GM20431 (cell line): ENCODE measurements around the gene CAPN10.

Source experiments
- in situ Hi-C: fragments of 300-500 bp; cut with MseI, MboI; formaldehyde crosslinking; loops from one replicate; pipeline ENCODE4 v1.15.0; 2020; ENCODE audit warnings: low sequenced_read_pairs; ENCODE audit not compliant: unreplicated experiment

The CAPN10 gene

DNA sequence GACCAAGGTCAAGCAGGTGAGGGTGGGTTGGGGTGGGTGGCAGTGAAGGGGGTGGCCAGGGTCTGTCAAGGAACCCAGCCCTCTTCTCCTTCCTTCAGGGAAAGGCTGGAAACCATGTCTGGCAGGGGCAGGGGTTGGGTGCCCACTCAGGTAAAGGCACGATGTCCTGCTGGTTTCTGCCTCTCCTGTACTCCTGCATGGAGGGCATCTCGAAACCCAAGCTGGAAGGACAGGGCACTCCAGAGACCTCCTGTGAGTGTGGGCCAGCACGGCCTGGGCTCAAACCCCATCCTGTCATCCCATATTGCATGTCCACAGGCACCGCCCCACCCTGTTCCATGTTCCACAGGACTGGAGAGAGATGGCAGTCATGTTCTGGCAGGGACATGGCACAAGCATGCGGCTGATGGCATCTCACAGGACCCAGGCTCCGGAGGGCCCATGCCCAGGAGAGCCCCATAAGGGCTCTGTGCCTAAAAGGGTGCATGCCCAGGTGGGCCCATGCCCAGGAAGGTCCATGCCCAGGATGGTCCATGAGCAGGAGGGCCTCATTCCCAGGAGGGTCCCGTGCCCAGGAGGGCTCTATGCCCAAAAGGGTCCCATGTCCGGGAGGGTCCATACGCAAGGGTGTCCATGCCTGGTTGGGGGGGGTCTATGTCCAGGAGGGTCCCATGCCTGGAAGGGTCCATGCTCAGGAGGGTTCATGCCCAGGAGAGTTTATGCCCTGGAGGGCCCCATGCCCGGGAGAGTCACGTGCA lies 45.2 kb downstream of the CAPN10 start:
- in situ Hi-C loops: no loop called here

DNA sequence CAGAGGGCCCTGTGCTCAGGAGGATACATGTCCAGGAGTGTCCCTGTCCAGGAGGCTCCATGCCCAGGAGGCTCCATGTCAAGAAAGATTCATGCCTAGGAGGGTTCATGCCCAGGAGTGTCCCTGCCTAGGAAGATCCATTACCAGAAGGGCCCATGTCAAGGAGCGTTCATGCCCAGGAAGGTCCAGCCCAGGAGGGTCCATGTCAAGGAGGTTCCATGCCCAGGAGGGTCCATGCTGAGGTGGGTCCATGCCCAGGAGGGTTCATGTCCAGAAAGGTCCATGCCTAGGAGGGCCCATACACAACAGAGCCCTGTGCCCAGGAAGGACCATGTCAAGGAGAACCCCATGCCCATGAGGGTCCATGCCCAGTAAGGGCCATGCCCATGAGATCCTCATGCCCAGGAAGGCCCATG lies 45.8 kb downstream of the CAPN10 start:
- in situ Hi-C loops: no loop called here

DNA sequence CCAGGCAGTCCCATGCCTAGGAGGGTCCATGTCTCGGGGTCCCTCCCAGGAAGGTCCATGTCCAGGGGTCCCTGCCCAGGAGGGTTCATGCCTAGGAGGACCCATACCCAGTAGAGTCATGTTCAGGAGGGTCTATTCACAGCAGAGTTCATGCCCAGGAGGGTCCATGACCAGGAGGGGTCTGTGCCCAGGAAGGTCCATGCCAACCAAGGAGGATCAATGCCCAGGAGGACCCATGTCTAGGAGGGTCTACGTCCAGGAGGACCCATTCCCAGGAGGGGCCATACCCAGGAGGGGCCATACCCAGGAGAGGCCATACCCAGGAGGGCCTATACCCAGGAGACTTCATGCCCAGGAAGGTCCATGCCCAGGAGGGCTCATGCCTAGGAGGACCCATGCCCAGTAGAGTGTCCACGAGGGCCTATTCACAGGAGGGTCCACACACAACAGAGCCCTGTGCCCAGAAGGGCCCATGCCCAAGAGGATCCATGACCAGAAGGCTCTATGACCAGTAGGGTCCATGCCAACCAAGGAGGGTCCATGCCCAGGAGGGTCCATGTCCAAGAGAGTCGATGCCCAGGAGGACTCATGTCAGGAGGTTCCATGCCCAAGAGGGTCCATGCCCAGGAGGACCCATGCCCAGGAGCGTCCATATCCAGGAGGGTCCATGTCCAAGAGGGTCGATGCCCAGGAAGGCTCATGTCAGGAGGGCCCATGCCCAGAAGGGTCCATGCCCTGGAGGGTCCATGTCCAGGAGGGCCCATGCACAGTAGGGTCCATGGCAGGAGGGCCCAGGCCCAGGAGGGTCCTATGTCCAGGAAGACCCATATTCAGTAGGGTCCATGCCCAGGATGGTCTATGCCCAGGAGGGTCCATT lies 48.8 kb downstream of the CAPN10 start:
- in situ Hi-C loops: no loop called here

DNA sequence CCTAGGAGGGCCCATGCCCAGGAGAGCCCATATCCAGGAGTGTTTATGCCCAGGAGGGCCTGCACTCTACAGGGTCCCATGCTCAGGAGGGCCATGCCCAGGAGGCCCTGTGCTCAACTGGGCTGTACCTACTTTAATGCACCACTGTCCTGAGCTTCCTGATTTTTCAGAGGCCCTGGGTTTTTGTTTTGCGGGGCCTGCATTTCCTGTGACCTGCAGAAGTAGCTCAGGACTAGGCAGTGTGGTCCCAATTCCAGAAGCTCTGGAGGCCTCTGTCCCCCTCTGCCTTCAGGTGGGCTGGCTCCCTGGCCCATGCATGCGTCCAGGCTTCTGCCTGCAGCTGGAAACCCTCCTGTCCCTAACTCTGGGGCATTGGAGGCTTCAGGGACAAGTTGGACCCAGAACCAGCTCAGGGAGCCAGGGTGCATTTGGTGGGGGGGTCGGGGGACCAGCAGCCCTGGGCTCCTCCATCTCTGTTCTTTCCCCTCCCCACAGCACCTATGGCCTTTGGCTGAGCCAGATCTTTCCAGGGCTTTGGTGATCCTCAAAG lies 49.5 kb downstream of the CAPN10 start:
- in situ Hi-C loops: no loop called here

DNA sequence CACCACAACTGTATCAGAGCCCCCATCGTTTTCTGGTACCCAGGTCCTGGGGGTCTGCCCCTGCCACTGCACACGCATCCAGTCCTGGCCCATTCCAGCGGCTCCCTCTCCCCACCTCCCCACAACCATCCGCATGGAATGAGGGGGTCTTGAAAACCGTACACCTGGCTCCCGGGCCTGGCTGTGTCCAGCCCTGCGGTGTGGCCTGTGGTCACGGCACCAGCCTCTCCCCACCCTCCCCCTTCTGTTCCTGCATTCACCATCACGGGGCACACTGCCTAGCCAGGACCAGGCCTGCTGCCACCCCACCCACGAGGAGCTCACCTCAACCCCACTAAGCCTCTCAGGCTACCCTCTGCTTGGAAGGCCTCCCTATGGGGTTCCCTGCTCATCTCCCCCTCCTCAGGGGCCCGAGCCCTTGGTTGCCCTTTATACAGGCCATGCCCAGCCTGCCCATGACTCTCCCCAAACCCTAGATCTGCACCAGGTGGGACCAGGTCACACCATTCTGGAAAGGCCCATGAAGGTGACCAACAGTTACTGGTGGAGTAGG lies 50.1 kb downstream of the CAPN10 start:
- in situ Hi-C loops: no loop called here

DNA sequence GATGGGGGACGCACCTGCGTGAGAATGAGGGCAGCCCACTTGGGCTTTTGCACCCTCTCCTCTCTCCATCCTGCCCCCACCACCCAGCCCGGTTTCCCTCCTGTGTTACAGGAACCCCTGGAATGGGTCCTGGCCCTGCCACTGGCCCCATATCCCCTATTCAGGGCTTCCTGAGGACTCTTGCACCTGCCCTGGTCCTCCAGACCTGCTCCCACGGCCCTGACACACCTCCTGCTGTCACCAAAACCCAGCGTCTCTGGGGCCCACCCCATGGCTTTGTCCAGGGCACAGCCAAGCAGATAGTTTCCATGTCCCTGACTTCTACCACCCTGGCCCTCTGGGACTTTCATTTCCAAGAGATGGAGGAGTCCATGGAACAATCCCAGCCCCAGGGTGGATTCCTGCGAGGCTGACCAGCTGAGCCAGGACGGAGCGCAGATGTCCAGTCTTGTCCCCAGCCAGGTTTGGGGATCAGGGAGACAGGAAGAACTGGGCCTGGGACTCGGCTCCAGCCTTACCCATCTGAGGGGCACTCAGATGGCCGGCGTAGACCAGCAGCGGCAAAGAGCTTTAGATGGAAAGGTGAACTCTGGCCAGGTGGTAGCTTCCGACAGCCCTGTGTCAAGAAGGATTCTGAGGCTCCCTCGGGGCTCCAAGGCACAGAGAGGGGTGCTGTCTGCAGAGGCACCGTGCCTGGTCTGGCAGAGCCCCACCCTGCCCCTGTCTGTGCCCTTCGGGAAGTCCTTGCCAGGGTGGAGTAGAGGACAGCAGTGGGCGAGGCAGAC lies 50.8 kb downstream of the CAPN10 start:
- in situ Hi-C loops: no loop called here

DNA sequence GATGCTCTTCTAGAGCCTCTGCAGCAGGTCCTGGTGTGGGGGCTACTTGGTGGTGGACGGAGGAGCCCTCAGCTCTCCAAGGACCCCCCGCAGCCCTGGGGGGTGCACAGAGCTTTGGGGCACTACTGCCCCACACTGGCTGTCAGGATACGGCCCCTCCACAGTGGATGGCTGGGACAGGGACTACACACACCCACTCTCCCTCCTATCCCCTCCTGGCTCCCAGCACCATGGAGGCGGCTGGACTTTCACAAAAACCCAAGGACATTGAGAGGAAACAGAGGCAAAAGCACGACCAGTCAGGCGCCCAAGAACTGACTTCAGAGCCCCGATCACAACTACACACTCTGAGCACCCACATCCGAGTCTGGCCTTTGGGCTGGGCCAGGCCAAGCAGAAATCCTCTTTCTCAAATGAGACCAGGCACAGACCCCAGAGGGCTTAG lies 51.4 kb downstream of the CAPN10 start:
- in situ Hi-C loops: no loop called here

DNA sequence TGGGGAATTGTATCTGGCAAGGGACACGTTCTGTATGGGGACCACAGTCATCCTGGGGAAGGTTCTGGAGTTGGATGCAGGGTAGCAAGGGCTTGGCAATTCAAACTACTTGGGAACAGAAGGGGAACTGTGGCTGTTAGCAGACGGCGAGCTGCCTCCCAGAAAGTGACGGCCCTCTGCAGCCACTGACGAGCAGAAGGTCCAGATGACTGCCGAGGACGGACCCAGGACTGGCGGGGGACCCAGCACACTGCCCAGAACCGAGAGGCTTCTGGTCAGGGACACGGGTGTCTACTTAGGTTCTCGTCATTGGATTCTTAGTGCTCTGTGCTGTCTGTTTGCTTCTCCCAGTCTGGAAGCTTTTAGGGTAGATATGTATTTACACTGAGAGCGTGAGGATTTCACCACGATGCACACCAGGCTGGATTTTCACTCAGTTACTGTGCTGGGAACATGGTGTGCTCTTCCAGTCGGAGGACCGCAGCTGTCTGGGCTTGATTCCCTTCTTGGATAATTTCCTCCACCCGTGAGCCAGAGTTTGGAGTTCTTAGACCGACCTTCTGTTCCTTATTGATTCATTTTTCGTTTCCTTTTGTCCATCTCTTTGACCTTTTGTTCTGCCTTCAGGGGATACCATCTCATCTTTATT lies 52.1 kb downstream of the CAPN10 start:
- in situ Hi-C loops: no loop called here

DNA sequence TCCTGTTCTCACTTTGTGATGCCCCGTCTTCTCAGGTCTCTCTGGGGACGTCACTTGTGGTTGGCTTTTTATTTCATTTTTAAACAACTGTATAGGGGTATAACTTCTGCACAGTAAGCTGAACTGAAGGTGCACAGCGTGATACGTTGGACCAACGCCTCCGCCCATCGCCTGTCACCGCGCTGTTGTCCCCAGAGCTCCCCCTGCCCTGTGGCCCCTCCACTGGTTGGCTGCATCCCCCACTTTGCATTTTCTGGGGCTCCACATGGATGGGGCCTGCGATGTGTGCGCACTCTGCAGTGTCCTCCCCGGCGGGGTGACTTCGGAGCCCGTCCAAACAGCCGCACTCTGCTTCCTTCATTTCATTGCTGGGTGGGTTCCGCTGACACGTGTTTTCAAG lies 53.0 kb downstream of the CAPN10 start:
- in situ Hi-C loops: no loop called here

DNA sequence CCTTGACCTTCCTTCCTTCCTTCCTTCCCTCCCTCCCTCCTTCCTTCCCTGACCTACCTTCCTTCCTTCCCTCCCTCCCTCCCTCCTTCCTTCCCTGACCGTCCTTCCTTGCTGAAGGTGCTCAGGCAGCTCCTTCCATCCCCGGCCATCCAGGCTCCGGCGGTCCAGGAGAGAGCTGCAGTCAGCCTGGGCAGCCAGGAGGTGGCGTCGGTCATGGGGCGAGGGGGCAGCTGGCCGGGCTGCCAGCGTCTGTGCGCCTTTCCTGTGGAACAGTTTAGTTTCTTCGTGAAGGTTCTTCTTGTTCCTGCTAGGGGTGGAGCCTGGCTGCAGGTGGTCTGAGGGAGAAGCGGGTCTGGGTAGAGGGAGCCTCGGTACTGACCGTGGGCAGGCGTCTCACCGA lies 54.4 kb downstream of the CAPN10 start:
- in situ Hi-C loops: no loop called here

DNA sequence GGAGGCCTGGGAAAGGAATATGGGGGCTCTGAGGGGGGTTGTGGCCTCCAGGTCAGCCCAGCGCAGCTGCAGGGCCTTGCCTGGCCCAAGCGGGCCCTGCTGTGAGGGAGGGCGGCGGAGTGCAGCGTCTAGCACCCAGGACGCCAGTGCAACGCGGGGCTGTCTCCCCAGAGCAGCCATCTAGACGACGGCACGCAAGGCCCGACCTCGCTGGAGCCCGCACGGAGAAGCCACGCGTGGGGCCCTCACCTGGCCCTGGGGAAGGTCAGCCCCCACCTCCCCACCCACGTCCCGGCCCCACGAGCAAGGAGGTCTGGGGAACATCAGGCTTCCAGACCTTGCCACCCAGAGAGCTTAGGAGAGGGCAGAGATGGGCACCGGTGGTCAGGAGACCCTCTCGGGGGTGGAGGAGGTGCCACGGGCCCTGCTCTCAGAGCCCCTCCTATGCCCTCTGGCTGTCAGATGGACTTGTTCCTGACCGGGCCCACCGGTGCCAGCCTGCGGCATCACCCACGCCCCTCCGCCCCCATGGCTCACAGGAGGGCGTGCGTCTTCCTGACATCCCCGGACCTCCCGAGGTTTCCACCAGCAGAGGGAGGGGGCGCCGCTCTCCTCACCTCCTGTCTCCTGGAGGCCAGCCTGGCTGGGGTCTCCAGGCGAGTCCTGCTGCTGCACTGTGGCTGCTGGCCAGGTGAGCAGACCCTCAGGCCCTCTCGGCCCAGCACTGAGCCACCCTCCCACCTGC lies 55.7 kb downstream of the CAPN10 start:
- in situ Hi-C loops: no loop called here

DNA sequence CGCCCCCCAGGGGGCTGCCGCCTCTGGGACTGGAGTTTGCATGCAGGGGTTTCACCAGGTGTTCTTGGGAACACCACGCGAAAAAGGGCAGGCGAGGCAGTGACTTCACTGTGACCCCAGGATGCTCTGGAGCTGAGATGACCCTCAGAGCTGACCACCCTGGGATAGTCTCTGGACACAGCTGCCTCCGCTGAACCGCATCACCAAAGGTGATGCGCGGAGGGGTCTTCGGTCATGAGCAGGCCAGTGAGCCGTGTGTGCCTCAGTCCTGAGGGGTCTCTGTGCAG lies 56.2 kb downstream of the CAPN10 start:
- in situ Hi-C loops: no loop called here

DNA sequence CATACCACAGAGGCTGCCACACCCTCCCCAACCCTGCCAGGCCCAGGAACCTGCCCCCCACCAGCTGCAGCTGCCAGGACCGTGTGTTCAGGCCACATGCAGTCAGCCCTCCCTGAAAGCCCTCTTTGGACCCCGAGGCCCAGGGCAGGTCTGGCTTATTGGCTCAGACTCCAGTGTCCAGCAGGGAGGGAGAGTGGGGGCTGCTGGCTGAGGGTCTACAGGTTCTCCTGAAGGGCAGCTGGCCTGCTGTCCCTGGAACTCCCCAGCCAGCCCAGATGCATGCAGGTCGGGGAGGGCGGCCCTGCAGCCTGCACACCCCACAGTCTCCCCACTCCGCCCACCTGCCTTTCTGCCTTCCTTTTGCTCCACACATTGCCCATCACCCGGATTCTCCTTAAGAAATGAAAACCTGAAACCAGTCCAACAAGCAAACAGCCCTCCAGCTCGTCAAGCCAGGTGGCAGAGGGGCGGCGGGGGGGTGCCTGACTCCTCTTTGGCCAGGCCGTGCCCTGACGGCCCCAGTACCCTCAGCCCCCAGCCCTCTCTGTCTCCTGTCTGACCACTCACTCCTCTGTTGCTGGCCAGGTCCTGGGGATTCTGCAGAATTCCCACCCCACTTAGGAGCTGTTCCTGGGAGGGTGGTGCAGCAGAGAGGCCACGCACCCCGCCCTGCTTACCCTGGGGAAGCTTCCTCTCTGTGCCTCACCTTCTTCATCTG lies 56.7 kb downstream of the CAPN10 start:
- in situ Hi-C loops: no loop called here

DNA sequence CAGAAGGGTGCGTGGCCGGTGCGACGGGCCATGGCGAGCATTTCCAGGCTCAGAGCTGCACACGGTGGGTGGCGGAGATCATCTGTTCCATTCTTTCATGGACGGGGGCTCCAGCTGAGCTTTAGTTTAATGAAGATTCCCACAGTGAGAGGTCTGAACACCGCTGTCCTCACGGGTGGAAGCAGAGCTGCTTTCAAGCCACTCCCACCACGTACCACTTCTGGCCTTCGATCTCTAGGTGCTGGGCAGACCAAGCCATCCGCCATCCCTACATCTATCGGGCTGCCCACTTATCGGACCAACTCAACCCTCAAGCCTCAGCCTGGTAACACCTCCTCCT lies 57.2 kb downstream of the CAPN10 start:
- in situ Hi-C loops: no loop called here

DNA sequence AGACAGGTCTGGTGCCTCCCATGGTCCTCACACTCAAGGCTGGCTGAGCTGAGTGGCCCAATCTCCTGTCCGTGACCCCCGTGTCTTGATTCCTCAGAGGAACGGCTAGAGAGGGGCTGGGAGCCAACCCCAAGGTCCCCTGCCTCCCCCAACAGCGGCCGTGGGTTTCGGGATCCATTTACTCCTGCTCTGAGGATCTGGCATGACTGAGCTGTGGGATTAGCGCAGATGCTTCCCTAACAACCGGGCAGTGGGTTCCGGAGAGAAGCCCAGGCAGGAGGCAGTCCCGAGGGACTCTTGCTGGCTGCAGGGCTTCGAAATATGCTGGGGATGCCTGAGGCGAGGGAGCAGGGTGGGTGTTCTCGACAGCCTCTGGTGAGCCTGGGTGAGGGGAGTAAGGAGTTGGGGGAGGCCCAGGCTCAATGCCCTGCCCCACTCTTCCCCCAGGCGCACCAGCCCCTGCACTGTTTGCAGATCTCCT lies 57.7 kb downstream of the CAPN10 start:
- in situ Hi-C loops: no loop called here

DNA sequence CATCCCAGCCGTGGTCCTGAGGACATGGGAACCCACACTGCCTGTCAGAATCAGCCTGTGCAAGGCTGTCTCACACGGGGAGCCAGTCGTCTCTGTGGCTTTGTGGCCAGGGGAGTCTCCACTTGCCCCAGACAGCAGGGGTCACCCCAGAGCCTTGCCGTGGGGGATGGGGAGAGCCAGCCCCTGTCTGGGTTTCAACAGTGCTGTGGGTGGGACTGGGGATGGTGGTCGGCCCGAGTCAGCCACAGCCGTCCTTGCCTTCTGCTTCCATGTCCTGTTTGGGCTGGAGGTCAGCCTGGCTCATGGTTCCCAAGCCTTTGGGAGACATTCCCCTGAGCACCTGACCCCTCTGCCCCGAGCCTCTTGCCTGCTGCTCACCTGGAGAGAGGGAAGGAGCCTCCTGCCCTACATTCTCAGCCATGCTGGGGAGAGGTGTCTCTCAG lies 58.3 kb downstream of the CAPN10 start:
- in situ Hi-C loops: no loop called here

DNA sequence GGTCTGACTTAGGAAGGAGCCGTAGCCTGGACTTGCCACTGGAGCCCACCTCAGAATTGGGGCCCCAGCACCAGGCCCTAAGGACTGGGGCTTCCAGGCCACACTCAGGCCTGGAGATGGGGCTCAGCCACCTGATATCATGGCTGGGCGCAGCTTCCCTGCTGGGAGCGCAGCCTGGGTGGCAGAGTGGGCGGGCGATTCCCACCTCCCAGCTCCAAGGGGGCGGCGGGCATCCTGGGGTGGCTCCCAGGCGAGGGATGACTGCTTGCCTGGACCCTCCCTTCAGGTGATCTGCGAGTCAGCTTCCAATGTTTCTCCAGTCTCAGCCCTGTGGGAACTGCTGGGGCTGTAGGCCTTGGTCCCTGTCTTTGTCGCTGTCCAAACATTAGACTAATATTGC lies 58.8 kb downstream of the CAPN10 start:
- in situ Hi-C loops: no loop called here

DNA sequence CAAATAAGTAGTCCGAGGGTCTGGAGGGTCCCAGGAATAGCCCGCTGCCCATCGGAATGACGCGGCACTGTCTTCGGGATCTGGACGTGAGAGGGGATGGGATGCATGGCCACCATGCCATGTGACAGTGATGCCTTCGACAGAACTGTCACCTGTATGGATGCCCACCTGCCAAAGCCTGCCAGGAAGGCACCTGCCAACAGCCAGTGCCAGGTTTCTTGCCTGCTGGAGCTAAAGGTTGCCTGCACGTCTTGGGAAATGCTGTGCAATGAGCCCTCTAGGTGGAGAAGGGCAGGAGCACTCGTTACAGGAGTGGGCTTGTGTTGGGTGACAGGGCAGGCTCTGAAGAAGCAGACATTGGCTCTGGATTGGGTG lies 59.3 kb downstream of the CAPN10 start:
- in situ Hi-C loops: no loop called here
